GM21825 (cell line): ENCODE measurements around the gene UGP2.
"Not testable (repeated sequence)": the region's sequence is repeated elsewhere in the genome, so short reads cannot be mapped to it uniquely, and the experiment has no call there.

ENCODE experiments used
- ATAC-seq: cut with Tn5 transposase; IDR thresholded peaks from one replicate; pipeline ENCODE4 v1.9.1; 2021; ENCODE audit warnings: mild to moderate bottlenecking, moderate library complexity; ENCODE audit not compliant: unreplicated experiment

Gene UGP2

GRCh38 chr2:63890678-63891077, 49.0 kb downstream of the UGP2 start:
- ATAC-seq, result no peak

DNA sequence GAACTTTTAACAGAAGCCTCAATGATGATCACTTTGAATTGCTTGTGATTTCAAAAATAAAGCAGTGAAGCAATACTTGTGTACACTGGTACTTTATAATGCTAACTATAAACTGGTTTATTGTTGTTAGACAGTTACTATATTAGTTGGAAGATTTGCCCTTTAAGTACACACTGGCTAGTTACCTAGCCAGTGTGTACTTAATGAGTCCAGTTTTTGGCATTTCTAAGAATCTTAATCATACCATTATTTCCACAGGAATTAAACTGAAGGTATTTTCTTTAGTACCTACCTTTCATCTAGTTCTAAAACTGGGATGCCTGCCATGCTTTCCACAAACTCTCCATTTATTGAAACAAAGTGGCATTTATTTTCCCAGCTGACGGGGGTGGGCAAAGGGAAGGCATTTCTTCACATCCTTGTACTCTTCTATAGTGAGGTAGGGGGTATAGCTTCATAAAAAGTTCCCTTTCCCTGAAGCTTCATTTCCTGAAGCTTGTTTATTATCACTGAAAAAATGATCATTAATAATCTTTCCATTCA, 49.9 kb downstream of the UGP2 start:
- no peak for ATAC-seq

DNA sequence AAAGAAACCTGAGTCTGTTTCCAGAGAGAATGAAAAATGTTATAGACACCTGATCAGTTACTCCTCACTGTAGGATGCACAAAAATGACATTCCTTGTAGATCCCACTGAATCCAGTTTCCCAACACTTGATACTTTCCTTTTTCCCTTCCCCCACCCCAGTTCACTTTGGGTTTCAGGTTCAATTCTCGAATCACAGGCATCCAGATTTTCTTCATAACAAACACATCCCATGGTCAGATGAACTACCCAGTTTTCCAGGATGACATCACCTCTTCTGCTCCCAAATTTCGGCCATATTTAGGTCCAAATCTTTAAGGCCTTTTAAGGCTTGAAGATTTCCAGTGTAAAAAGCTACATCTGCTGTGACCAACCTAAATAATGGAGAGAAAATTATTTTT, 51.5 kb downstream of the UGP2 start:
- no peak for ATAC-seq

GRCh38 chr2:63894167-63894566, 52.5 kb downstream of the UGP2 start:
- ATAC-seq, result no peak

- no peak for ATAC-seq
These were observed 57.1 kb downstream of the UGP2 start for GRCh38 chr2:63898839-63899238.

DNA sequence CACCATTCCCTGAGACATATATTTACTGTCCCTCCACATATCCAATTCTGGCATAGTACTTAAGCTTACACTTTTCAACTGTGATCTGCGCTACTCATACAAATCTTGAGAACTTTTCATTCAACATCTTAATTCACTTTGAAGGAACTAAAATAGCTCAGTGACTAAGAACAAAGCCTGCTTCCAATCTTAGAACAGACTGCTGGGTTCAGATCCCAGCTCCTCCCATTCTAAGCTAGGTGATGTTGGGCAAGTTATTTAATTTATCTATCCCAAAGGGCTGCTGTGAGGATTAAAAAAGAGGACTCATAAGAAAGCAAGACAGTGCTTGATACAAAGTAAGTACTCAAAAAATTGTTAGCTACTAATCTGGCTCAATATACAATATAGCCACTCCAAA, 57.9 kb downstream of the UGP2 start:
- no peak for ATAC-seq

GRCh38 chr2:63902149-63902548, 60.5 kb downstream of the UGP2 start:
- ATAC-seq, result no peak

DNA sequence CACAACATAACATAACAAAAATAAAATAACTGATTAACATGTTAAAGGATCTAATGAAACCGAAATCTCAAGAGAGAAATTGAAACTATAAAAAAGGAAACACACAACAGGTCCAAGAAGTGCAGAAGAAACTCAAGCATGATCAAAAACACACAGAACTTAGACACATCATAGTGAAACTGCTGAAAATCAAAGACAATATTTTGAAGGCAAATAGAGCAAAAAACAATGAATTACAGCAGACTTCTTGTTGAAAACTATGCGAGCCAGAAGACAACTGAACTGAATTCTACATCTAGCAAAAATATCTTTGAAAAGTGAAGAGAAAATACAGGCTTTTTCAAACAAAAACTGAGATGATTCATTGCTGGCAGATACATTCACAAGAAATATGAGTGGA, 61.3 kb downstream of the UGP2 start:
- no peak for ATAC-seq

GRCh38 chr2:63914311-63914710, 72.6 kb downstream of the UGP2 start:
- ATAC-seq, result no peak

DNA sequence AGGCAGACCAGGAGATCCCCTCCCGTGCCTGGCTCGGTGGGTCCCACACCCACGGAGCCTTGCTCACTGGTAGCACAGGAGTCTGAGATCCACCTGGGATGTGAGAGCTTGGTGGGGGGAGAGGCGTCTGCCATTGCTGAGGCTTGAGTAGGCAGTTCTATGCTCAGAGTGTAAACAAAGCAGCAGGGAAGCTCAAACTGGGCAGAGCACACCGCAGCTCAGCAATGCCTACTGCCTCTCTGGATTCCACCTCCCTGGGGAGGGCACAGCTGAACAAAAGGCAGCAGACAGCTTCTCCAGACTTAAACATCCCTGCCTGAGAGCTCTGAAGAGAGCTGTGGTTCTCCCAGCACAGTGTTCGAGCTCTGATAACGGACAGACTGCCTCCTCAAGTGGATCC, 85.1 kb downstream of the UGP2 start:
- no peak for ATAC-seq

GRCh38 chr2:63932104-63932503, 90.4 kb downstream of the UGP2 start:
- ATAC-seq, result not testable (repeated sequence)
